Uterus (tissue), 2 donors: Measurements from ENCODE around the gene SLC12A9.

Experiments used
- CTCF ChIP-seq, 4 experiments: fragments of 200-600 bp in 2 of 4; fragments of 450-650 bp in 2 of 4; sonication (generic) in 2 of 4; IDR thresholded peaks; one replicate each; pipeline ENCODE4 v1.5.1; 2016 to 2019; ENCODE audit warnings: antibody characterized with exemption in 4 of 4, mild to moderate bottlenecking in 2 of 4, moderate library complexity in 1 of 4
- POLR2A ChIP-seq, 2 donors: fragments of 450-650 bp; IDR thresholded peaks; one replicate each; pipeline ENCODE4 v1.6.1; 2016; ENCODE audit warnings: antibody characterized with exemption in 2 of 2, mild to moderate bottlenecking in 1 of 2, moderate library complexity in 1 of 2

GRCh38 chr7:100837099-100837836, 15.2 kb upstream of the SLC12A9 start:
- TF ChIP-seq POLR2A (IDR thresholded peaks at IDR 0.05) (peak; percentile 27 to 36), CTCF (IDR thresholded peaks at IDR 0.05) (peak in 1 of 4 experiments; percentile 8)
